KMS-11 (cell line): Measurements from ENCODE around the gene B4GALNT1.
A peak's percentile ranks its signal among the peaks of the same experiment; 100 is the strongest.

Experiments
- H2AFZ ChIP-seq: fragments of 200-600 bp; sonication (generic); 2 replicates; pipeline ENCODE4 v1.6.1; 2016; ENCODE audit warnings: antibody characterized with exemption, mixed run types, low read depth
- H3K27ac ChIP-seq: fragments of 200-600 bp; sonication (generic); 2 replicates; pipeline ENCODE4 v1.6.1; 2016; ENCODE audit warnings: mild to moderate bottlenecking, mixed run types
- H3K27me3 ChIP-seq: fragments of 200-600 bp; sonication (generic); 2 replicates; pipeline ENCODE4 v1.6.1; 2017; ENCODE audit warnings: mild to moderate bottlenecking, low read depth, mixed run types, moderate library complexity; ENCODE audit not compliant: insufficient read depth
- H3K36me3 ChIP-seq: fragments of 200-600 bp; sonication (generic); 2 replicates; pipeline ENCODE4 v1.6.1; 2017; ENCODE audit warnings: mild to moderate bottlenecking, mixed run types; ENCODE audit not compliant: insufficient read depth
- H3K4me1 ChIP-seq: fragments of 200-600 bp; sonication (generic); 2 replicates; pipeline ENCODE4 v1.6.1; 2016; ENCODE audit warnings: mild to moderate bottlenecking, low read depth, mixed run types; ENCODE audit not compliant: poor library complexity, severe bottlenecking
- H3K4me2 ChIP-seq: fragments of 200-600 bp; sonication (generic); 2 replicates; pipeline ENCODE4 v1.7.0; 2016; ENCODE audit warnings: mild to moderate bottlenecking, mixed run types
- H3K4me3 ChIP-seq: fragments of 200-600 bp; sonication (generic); IDR thresholded peaks from 2 replicates; pipeline ENCODE4 v1.6.1; 2017; ENCODE audit warnings: low read depth, low read length, mixed read lengths; ENCODE audit not compliant: insufficient read depth
- H3K79me2 ChIP-seq: fragments of 200-600 bp; sonication (generic); 2 replicates; pipeline ENCODE4 v1.6.1; 2016; ENCODE audit warnings: low read depth, mixed run types; ENCODE audit not compliant: insufficient read depth
- H3K9ac ChIP-seq: fragments of 200-600 bp; sonication (generic); 2 replicates; pipeline ENCODE4 v1.6.1; 2016; ENCODE audit warnings: mild to moderate bottlenecking, mixed run types
- H4K20me1 ChIP-seq: fragments of 200-600 bp; sonication (generic); 2 replicates; pipeline ENCODE4 v1.6.1; 2016; ENCODE audit warnings: mild to moderate bottlenecking, mixed run types; ENCODE audit not compliant: insufficient read depth
- TF ChIP-seq, protein P1 (sequence below): fragments of 200-600 bp; sonication (generic); conservative IDR thresholded peaks from 2 replicates; pipeline ENCODE4 v1.6.1; 2017; ENCODE audit warnings: low read depth, mild to moderate bottlenecking, antibody characterized with exemption, low read length, moderate library complexity, mixed read lengths

B4GALNT1 gene

DNA sequence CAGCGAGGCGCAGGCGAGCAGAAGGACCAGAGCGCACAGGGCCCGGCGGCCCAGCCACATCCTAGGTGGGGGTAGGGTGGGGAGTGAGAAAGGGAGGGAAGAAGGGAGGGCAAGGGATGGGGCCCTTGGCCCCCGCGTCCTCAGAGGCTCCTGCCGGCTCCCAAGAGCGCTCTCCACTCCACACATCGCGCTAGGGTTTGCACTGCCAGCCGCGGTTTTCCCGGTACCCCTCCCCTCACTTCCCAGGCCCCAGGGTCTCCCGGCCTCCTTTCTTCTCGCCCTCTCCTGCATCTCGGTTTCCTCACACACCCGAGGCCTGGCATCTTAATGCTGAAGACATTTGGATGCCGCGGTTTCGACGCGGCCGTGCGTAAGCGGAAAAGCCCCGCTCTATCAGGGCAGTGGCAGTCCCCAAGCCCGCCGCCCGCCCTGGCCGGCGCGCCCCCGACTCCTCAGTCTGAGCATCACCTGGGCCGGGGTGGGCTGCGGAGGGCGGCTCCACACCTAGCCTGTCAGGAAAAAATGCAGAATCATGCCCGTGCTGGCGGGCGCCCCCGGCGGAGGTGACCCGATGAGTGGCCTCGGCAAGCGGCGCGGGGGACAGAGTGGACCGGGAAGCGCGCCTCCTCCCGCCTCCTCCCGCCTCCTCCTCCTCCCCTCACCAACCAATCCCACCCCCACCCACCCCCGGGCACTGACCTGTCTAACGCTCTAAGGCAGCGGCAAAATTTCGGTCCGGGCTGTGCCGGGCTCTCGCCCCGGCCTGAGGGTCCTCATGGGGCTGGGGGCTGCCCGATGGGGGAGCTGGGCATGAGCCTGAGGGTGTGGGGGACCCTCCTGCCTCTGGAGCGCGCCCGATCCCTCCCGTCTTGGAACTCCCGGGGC, 686 bp downstream of the B4GALNT1 start:
- H3K36me3 ChIP-seq, result no peaks in the 10 kb centered on the region; the same call in 1 of the 2 replicates
- H3K9ac ChIP-seq, result peak overlapping the region; percentile 91
- H3K4me1 ChIP-seq, result peaks cover 14% of the 10 kb centered on the region
- no peaks in the 10 kb centered on the region for H4K20me1 ChIP-seq
- peak overlapping the region; percentile 73 for H3K4me2 ChIP-seq
- H3K4me3 ChIP-seq, result no peak overlapping the region
- peak overlapping the region; percentile 93 for H2AFZ ChIP-seq
- TF ChIP-seq, protein P1, sequence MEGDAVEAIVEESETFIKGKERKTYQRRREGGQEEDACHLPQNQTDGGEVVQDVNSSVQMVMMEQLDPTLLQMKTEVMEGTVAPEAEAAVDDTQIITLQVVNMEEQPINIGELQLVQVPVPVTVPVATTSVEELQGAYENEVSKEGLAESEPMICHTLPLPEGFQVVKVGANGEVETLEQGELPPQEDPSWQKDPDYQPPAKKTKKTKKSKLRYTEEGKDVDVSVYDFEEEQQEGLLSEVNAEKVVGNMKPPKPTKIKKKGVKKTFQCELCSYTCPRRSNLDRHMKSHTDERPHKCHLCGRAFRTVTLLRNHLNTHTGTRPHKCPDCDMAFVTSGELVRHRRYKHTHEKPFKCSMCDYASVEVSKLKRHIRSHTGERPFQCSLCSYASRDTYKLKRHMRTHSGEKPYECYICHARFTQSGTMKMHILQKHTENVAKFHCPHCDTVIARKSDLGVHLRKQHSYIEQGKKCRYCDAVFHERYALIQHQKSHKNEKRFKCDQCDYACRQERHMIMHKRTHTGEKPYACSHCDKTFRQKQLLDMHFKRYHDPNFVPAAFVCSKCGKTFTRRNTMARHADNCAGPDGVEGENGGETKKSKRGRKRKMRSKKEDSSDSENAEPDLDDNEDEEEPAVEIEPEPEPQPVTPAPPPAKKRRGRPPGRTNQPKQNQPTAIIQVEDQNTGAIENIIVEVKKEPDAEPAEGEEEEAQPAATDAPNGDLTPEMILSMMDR, result no peak
- H3K79me2 ChIP-seq, result peaks cover 3% of the 10 kb centered on the region; the same call in 1 of the 2 replicates
- no peaks in the 10 kb centered on the region for H3K27me3 ChIP-seq
- H3K27ac ChIP-seq, result peak overlapping the region; percentile 53

- Histone ChIP-seq H2AFZ (peak overlapping the region; percentile 93), H3K9ac (peak overlapping the region; percentile 91), H4K20me1 (no peaks in the 10 kb centered on the region), H3K27ac (no peak overlapping the region), H3K36me3 (no peaks in the 10 kb centered on the region; the same call in 1 of the 2 replicates), H3K27me3 (no peaks in the 10 kb centered on the region), H3K4me3 (no peak overlapping the region), H3K79me2 (peaks cover 3% of the 10 kb centered on the region; the same call in 1 of the 2 replicates), H3K4me2 (peak overlapping the region; percentile 73), H3K4me1 (peaks cover 14% of the 10 kb centered on the region)
- TF ChIP-seq, protein P1, result no peak
Measured at GRCh38 chr12:57631566-57632072, 1.4 kb downstream of the B4GALNT1 start.

GRCh38 chr12:57630891-57631433, 2.0 kb downstream of the B4GALNT1 start:
- Histone ChIP-seq H3K79me2 (peaks cover 3% of the 10 kb centered on the region; the same call in 1 of the 2 replicates), H3K27me3 (no peaks in the 10 kb centered on the region), H2AFZ (no peak overlapping the region), H4K20me1 (no peaks in the 10 kb centered on the region), H3K9ac (no peak overlapping the region), H3K4me2 (peak overlapping the region; percentile 73; the same call in 1 of the 2 replicates), H3K36me3 (no peaks in the 10 kb centered on the region; the same call in 1 of the 2 replicates), H3K4me3 (no peak overlapping the region), H3K4me1 (peaks cover 14% of the 10 kb centered on the region), H3K27ac (no peak overlapping the region)
- TF ChIP-seq, protein P1, result no peak

- Histone ChIP-seq H3K4me2 (no peak overlapping the region), H3K27me3 (no peaks in the 10 kb centered on the region), H3K79me2 (peaks cover 3% of the 10 kb centered on the region; the same call in 1 of the 2 replicates), H3K9ac (no peak overlapping the region), H4K20me1 (no peaks in the 10 kb centered on the region), H3K4me3 (no peak overlapping the region), H3K4me1 (peaks cover 14% of the 10 kb centered on the region), H2AFZ (no peak overlapping the region), H3K36me3 (no peaks in the 10 kb centered on the region; the same call in 1 of the 2 replicates), H3K27ac (no peak overlapping the region)
- TF ChIP-seq, protein P1, result no peak
Measured at GRCh38 chr12:57629897-57630471, 3.0 kb downstream of the B4GALNT1 start.
